HG03460 (cell line): ENCODE measurements around the gene PIMREG.

Experiments
- ATAC-seq: cut with Tn5 transposase; IDR thresholded peaks from one replicate; pipeline ENCODE4 v1.9.1; 2021; ENCODE audit not compliant: unreplicated experiment

The PIMREG gene

DNA sequence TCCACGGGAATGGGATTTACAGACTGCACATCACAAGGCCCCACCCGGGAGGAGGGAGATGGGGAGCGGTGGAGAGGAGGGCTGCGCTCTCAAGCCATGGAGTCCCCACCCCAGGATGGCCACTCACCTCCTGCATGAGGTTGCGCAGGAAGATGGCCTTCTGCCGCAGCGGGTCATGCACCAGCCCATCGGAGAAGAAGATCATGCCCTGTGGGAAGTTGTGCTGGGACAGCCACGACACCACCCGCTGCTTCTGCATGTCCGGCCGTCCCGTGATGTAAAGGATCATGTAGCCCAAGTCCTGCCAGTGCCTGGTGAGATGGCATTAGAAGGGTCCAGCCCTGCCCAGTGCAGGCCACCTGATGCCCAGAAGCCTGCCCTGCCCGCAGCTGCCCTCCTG is 17.0 kb downstream of the PIMREG start:
- no peak for ATAC-seq

DNA sequence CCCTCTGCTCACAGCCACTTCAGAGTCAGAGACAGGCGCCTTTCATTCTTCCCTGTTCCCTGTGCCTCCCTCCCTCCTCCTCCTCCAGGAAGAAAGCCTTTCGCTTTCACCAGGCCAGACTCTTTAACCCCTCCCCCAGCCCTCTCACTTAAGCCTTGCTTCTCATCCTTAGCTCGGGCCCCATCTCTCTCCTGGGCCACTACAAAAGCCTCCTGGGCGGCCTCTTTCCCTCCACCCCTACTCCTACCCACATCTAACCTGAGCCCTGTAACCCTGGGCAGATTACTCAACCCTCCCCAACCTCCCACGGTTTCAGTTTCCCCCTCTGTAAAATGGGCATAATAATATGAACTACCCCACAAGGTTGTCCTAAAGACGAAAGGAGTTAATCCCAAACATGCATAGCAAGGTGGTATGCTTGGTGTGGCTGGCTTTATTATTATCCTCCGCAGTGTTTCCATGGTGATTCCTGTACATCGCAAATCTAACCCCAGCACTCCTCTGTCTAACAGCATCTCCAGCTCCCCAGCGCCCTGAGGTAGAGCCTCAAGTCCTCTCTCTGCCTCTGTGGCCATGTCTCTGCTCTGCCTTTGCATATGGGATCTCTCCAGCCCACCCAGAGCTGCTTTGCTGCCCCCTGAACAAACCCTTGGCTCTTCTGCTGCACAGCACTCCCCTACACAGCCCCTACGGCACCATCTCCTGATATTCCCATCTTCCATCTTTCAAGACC is 17.7 kb downstream of the PIMREG start:
- no peak for ATAC-seq

DNA sequence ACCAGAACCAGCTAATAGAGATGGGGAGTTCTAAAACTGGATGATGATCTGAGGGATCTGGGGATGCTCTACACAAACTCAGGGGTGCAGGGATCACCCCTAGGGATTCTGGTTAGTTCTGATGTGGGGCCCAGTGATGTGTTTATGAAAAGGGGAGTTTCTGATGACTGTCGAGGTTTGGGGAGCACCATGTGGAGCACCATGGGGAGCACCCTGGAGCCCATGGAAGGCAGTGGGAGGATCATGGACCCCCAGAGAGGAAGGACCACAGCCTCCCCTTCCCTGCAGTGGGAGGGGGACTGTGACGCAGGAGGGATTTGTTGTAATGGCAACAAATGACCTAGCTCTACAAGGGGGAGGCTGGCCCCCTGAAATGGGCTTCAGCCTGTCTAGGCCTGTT is 18.4 kb downstream of the PIMREG start:
- no peak for ATAC-seq

DNA sequence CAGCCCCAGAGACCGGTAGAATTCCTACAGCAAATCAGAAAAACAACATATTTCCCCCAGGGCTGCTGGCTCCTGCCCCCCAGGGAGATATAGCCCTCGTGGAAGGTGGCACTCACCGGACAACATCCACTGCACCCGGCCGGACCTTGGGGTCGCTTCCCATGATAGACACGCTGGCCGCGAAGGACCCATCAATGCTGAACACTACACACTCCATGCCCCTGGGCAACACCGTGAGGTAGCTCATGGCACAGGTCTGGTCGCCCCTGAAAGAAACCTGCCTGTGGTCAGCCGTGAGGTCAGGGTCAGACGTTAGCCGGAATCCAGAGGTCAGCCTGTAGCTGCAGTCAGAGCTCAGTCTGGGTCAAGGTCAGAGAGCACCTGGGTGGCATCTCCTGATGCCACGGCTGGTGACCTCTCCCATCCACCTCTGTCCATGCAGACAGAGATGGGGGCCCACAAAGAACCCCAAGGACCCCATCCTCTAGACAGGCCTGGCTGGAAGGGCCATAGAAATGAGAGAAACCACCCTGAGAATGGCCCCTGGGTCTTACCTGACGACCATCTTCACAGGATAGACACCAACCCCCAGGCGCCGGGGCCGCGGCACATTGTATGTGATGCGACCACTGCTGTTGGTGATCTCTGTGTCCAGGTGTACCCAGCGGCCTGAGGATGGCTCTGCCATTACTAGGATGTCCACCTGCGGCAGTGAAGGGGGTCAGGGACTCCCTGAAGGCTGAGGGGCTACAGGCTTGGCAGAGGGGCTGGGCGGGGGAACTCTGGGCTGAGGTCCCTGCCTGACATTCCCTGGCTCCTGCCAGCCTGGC is 19.6 kb downstream of the PIMREG start:
- ATAC-seq, result no peak

DNA sequence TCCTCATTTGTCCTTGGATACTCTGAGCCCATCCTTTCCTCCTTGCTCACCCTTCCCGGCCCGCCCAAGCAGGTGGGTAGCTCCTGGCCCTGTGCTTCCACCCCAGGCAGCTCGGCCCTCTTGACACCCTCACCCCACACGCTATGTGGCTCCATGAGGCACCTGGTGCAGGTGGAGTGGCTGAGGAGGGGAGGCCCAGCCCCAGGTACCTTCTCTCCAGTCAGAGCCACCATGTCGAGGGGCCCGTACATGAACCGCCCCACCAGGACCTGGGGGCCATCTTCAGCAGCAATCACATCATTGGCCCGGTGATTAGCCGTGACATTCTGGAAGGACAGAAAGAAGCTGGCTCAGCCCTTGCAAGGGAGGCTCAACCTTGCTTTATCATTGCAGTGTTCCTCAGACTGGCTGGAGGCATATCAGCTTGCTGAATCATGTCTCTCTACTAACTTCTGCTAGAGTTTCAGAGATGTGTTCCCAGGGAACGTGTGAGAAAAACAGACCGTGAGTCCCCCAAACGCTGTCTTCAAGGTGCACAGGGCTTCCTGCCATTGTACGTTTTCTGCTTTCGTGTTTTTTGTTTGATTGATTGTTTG is 20.3 kb downstream of the PIMREG start:
- no peak for ATAC-seq

DNA sequence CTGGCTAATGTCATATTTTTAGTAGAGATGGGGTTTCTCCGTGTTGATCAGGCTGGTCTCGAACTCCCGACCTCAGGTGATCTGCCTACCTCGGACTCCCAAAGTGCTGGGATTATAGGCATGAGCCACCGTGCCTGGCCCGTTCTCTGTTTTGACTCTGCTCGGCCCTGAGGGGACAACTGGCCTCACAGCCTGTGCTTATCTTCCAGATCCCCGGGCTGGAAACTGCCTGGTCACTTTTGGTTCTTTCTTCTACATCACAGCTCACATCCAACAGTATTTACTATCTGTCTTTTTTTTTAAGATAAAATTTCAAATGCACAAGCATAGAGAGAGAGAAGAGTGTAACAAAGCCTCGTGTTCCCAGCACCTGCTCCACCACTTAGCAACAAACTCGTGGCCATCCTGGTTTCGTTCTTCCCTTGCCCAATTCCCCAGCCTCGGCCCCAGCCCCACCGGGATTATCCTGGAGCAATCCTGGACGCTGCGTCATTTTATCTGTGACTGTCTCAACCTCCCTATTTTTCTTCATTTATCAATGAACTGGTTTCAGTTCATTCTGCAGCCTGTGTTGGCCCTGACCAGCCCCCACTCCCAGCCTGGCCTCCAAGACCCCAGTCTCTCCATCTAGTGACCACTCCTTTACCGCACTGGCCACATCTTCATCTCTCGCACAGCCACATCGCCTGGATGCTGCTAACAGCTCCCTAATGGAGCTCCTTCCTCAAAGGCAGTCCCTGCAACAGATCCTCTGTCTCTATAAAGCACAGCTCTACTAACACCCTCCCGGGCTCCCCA is 21.1 kb downstream of the PIMREG start:
- ATAC-seq, result no peak

DNA sequence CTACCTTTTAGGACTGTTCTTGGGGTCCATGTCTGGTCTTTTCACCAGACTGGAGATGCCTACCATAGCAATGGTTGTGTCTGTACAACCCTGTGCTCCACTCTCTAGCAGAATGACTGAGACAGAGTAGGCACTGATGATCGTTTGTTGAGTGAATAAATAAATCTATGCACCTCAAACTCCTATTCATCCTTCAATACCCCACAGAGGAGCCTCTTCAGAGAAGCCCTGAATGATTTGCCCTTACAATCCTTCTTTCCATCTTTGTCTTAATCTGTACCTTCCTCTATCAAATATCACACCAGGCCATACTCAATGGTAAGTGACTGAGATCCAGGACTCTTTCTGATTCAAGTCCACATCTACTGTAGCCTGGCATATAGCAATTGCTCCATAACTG is 23.3 kb downstream of the PIMREG start:
- ATAC-seq, result no peak

DNA sequence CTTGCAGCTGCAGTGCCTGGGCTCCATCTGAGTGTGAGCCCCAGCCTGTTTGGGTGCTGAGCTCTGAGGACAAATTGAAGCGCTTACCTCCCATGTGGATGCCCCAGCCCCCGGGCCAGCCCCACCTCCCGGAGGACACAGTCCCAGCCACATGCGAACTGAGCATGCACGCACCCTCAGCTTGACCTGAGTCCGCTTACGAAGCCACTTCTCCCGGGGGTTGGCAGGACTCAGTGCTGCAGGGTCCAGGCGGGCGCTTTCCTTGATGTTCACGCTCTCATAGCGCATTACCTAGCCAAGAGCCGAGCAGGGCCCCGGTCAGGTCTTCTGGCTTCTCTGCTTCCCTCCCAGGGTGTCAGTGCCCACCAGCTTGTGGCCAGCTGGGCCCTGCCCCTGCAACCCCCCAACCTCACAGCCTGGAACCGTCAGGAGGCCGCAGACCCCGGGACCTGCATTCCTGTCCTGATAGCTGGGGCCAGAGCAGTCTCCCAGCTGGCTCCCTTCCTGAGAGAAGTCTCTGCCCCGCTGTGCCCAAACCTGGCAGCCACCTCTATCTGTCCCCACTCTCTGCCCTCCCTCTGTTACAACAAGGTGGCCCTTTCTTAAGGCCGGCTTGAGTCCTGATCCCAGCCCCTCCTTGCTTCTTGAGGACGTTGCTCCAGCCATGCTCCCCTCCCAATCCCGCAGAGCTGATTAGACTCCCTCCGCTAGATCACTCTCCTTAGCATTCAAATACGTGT is 24.0 kb downstream of the PIMREG start:
- no peak for ATAC-seq

DNA sequence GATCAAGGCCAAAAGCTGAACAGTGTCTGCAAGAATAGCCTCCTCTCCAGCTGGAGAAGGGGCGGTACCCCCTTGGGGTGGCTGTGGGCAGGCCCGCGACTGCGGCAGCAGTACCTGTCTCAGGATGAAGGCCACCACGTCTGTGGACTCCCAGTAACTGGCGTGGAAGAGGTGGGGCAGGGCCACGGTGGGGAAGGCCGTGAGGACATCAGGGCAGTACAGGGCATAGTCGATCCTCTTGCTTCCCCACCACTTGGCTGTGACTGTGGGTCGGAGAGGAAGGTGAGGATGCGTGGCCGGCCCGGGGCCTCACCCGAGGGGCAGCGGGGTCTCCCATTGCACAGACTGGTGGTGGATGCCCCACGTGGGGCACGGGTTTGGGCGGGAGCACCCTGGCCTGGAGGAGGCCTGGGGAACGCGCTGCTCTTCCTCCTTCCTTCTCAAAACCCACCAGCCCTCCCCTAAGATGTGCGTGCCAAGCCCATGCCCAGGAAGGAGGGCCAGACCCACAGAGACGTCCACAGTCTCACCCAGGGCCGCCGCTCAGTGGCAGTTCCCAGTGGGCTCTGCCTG is 26.0 kb downstream of the PIMREG start:
- no peak for ATAC-seq

DNA sequence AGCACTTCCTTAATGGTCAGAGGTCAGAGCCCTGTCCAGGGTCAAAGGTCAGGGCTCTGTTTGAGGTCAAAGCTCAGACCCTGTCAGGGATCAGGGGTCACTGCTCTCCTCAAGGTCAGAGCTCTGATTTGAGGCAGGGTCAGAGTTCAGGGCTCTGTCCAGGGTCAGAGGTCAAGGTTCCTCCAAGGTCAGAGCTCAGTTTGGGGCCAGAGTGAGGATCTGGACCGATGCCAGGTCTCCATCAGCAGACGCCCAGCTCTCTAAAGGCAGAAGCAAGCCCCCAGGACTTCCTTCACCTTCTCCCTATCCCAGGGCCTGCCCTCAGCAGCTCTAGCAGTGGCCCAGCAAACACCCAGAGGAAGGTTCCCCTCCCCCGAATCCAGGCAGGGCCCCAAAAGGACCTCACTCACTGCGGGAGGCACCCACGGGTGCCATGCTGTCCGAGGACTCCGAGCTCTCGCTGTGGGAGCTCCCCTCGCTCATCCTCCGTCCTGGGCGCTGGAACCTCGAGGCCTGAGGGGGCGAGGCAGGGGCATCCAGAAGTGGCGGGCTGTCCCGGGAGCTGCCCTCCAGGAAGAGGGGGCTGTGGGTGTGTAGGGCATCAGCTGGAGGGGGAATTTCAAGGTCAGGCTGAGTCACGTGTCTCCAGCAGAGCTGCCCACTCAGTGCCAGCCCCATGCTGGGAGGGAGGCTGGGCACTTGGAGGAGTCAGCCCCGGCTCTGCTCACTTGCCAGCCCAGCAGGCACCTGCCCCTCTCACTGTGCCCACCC is 26.7 kb downstream of the PIMREG start:
- no peak for ATAC-seq

DNA sequence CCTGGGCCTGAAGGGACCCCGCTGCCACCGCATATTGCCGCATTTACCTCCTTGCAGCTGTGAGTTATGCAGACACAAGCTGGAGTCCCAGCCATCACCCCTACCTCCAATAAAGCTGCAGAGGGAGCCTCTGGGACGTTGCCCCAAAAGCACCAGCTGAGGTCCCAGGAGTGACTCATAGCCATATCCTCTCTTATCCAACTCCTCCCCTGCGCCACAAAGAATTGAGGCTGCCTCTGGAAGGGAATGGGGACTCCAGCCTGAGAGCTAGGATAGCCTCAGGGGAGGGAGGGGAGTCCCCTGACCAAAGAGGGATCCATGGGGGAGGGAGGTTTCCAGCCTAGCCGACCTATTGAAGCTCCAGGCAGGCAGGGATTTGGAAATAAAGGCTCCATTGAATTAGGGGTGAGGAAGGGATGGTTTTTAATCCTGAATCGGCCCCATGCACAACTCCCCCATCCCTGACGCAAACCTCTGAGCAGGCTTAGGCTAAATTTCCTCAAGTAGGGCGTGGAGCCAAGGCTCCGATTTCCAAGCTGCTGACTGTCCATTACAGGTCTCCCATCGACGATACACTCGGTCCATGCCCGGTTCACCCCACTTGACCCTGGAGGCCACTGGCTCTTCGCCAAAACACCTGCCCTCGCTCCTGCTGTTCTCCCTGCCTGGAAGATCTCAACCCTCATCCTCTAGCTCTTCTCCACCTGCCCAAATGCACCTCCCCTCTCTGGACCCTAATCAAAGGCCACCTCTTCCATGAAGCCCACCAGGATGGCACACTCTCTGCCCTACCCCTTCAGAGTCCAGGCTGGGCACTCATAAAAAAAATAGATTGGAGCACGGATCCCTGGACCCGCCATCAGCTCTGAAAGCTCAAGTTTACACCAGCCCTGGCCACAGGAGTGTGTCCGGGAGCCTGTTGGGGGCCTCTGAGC is 27.5 kb downstream of the PIMREG start:
- ATAC-seq, result no peak

DNA sequence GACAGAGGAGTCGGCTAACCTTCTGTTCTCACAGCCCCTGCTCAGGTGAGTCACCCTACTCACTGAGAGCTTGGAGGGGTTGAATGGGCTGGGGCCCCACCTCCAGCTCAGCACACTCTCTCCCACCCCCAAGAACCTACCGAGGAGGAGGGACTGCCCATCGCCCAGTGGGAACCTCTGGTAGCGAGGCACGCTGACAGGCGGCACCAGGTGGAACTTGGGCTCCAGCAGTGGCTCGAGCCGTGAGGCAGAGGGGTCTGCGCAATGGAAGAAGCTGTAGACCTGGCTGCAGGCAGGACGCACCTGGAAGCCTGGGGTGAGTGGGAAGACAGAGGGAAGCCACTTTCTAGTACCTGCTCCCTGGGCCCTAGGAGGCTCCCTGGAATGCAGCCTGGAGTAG is 28.3 kb downstream of the PIMREG start:
- no peak for ATAC-seq

DNA sequence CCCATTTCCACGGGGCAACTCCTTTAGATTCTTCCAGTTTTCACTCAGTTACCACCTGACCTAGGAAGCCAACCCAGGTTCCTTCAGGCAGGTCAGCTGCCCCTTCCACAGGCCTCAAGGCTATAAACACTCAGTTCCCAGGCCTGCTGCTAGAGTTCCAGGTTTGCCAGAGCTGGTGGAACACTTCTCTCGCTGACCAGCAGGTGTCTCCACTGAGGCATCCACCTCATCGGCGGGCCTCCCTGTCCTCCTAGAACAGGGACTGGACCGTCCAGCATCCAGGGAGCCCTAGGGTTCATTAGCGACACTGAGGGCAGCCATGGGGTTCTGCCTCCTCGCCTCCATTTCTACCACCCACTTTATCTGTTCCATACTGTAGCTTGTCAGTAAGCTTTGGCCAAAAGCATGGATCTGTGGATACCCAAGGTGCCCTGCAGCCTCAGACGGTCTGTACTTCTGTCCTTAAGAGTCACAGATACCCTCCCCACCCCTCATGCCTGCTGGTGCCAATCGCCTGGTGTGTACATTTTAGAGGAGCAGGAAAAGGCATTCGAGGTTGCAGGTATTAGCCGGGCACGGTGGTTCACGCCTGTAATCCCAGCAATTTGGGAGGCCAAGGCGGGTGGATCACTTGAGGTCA is 29.0 kb downstream of the PIMREG start:
- no peak for ATAC-seq

DNA sequence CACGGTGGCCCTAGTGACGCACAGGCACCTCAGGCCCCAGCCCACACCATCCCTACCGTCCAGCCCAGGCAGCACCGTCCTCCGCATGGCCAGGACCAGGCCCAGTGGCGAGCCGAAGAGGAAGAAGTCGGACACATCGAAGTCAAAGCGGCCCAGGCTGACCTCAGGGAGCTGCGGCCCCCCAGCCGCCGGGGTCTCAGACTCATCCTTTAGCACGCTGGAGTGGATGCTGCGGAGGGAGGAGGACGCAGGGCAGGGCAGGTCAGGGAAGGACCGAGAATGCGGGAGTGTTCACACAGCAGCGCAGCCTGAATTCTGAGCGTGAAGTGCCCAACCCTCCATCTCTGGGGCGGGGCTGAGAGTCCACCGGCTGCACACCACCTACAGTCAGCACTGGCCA is 30.1 kb downstream of the PIMREG start:
- no peak for ATAC-seq

DNA sequence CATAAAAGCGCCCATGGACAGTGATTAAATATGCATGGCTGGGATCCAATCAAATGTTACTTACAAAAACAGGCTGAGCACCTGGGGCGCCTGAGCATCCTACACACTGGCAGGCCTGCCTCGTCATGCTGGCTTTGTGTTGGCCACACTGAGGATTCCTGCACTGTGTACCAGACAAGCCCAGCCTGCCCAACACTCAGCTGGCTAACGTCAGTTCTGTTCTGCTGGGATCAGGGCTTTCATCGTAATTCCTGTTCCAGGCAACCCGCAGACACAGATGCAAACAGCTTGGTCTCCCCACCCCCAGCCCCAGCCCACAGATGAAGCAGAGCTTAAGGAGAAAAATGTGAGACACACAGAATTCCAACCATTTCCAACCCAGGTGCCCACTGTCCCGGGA is 30.7 kb downstream of the PIMREG start:
- ATAC-seq, result no peak

DNA sequence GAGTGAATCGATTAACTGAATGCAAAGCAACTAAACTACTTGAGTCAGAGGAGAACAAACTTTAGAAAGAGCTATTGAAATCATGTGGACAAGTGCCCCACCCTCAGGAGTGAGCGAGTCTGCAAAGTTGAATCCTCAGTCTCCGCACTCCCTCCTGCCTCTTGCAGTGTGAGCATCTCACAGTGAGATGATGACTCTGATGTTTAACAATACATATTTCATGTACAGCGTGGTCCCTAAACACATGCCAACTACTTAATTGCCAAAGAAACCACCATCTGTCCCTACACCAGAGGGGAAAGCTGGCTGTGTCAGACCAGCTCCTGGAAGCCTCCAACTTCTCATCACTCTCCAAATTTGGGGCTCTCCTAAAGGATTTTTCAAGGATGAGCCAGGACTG is 31.2 kb downstream of the PIMREG start:
- ATAC-seq, result no peak

DNA sequence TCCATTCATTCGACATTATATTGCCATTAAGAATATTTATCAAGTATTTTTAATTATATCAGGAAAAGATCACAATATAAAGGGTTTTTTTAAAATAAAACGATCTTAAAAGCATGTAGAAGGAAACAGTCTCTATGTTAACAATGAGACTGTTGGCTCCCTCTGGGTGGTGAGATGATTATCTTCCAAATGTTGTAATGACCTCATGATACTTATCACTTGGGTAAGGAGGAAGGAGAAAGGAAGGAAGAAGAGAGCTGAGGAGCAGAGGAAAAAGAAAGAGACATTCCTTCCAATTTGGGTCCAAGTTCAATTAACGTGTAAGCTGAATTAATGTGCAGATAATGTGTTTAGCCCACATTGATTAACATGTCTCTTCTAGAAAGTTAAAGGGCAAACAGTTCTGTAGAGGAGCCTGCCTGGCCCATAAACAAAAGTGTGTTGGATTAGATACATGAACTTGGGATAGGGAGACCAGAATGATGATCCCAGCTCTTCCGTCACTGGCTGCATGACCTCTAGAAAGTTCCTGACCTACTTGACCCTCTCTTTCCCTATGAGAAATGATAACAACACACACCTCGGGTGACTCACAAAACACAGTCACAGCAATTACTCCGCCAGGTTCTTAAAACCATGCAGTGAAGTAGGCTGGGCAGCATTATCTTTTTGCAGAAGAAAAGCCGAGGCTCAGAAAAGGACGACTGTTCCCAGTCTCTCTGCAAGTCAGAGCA is 32.0 kb downstream of the PIMREG start:
- no peak for ATAC-seq
